Peyer's patch (tissue), 4 donors: ENCODE results near the gene DNAH8. TPM values are rescaled to one million over a fixed set of nuclear protein-coding genes. Genes with fewer than 3 reads are reported as not detected.

ENCODE experiments used
- DNase-seq, 3 donors: peaks; one replicate each; pipeline ENCODE4 v3.0.0-alpha.2; 2017 to 2019
- H3K27ac ChIP-seq, 4 donors: fragments of 200-600 bp; sonication (generic); one replicate each; pipeline ENCODE4 v1.5.1; 2016 to 2019
- H3K27me3 ChIP-seq, 2 donors: fragments of 200-600 bp; sonication (generic); one replicate each; pipeline ENCODE4 v1.5.1; 2019
- H3K36me3 ChIP-seq, 3 donors: fragments of 200-600 bp; sonication (generic); one replicate each; pipeline ENCODE4 v1.5.1; 2016 to 2019
- H3K4me1 ChIP-seq, 4 donors: fragments of 200-600 bp; sonication (generic); one replicate each; pipeline ENCODE4 v1.5.1; 2016 to 2019
- H3K4me3 ChIP-seq, 4 donors: fragments of 200-600 bp; sonication (generic); 1 replicate in 3 of 4; 2 replicates in 1 of 4; pipeline ENCODE4 v1.5.1; 2016 to 2019; ENCODE audit warnings: mild to moderate bottlenecking in 1 of 4
- H3K9me3 ChIP-seq, 4 donors: fragments of 200-600 bp; sonication (generic); one replicate each; pipeline ENCODE4 v1.5.1; 2016 to 2019; ENCODE audit warnings: mild to moderate bottlenecking in 1 of 4
- POLR2A ChIP-seq, 2 donors: fragments of 450-650 bp; IDR thresholded peaks; one replicate each; pipeline ENCODE4 v1.5.1; 2017; ENCODE audit warnings: antibody characterized with exemption in 2 of 2, mild to moderate bottlenecking in 2 of 2, moderate library complexity in 2 of 2
- total RNA-seq, 4 donors: library from RNA; depleted of rRNA; stranded (reverse); fragments of >200 nt; gene quantifications; one replicate each; pipeline ENCODE4 v1.1.0, GENCODE V29; 2016
- TF ChIP-seq, protein P1 (sequence below), 6 experiments: fragments of 450-650 bp in 4 of 6; fragments of 200-600 bp in 2 of 6; sonication (generic) in 1 of 6; IDR thresholded peaks; one replicate each; pipeline ENCODE4 v1.5.1; 2017 to 2019; ENCODE audit warnings: antibody characterized with exemption in 6 of 6, mild to moderate bottlenecking in 3 of 6, moderate library complexity in 1 of 6

The DNAH8 gene
- total RNA-seq, 4 donors from 2014 or later, result 0.83 TPM; not detected in 3

DNA sequence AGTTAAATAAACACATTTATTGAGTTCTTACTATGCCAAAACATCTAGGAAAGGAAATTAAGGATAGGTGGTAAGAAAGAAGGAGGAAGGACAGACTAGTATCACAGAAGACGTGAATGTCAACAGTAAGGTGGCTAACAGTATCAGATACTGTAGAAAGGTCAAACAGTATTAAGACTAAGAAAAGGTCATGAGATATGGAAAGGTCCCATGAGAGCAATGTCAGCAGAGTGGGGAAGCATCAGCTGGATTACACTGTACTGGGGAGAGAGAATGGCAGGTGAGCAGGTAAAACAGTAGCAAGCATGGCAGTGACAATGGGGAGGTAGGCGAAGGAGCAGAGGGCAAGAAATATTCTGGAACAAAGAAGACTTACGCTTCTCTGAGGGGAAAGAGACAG is 30.2 kb upstream of the DNAH8 start:
- no peak for DNase-seq
- Histone ChIP-seq H3K9me3 (no peaks in the 10 kb centered on the region), H3K4me3 (no peak overlapping the region), H3K4me1 (peaks cover 0 to 5% (median 0%) of the 10 kb centered on the region in 4 donors), H3K36me3 (peaks cover 0 to 43% (median 0%) of the 10 kb centered on the region in 3 donors), H3K27me3 (no peaks in the 10 kb centered on the region), H3K27ac (no peak overlapping the region)
- TF ChIP-seq, protein P1, sequence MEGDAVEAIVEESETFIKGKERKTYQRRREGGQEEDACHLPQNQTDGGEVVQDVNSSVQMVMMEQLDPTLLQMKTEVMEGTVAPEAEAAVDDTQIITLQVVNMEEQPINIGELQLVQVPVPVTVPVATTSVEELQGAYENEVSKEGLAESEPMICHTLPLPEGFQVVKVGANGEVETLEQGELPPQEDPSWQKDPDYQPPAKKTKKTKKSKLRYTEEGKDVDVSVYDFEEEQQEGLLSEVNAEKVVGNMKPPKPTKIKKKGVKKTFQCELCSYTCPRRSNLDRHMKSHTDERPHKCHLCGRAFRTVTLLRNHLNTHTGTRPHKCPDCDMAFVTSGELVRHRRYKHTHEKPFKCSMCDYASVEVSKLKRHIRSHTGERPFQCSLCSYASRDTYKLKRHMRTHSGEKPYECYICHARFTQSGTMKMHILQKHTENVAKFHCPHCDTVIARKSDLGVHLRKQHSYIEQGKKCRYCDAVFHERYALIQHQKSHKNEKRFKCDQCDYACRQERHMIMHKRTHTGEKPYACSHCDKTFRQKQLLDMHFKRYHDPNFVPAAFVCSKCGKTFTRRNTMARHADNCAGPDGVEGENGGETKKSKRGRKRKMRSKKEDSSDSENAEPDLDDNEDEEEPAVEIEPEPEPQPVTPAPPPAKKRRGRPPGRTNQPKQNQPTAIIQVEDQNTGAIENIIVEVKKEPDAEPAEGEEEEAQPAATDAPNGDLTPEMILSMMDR (IDR thresholded peaks at IDR 0.05), result no peak
- TF ChIP-seq POLR2A (IDR thresholded peaks at IDR 0.05), result no peak

DNA sequence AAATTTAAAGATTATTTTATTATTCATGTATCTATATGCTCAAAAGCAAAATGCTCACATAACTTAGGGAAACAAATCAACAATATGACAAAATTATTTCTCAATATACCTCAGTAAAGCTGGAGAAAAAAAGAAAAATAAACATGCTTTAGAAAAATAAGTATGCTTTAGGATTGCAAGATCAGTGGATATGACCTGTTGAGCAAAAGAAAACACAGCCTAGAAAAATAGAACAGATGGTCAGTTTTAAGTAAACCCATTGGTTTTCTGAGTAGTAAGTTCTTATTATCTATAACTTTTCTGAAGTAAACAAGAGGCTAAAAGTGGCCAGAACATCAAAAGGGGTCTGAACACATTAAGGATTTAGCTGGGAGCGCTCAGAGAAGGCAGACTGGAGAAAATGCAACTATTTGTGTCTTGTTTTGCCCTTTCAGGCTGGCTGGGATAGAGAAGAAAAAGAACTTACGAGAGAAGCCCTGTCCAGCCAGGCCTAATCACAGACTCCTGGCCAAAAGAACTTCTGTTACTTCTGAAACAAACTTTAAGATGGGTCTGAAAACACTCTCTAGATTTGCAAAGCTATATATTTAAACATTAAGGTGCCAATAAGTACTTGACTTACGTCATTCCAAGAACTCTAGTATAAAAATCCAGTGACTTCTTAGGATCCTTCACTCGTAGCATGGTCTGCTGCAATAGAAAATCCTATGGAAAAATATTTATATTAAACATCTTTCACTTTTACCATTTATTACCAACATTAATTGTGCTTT is 28.7 kb upstream of the DNAH8 start:
- H3K27me3 ChIP-seq, result no peaks in the 10 kb centered on the region
- TF ChIP-seq POLR2A (IDR thresholded peaks at IDR 0.05), result no peak
- TF ChIP-seq, protein P1 (IDR thresholded peaks at IDR 0.05), result no peak
- H3K4me3 ChIP-seq, result no peak overlapping the region
- no peaks in the 10 kb centered on the region for H3K9me3 ChIP-seq
- no peak for DNase-seq
- H3K4me1 ChIP-seq, result peaks cover 0 to 5% (median 0%) of the 10 kb centered on the region in 4 donors
- H3K36me3 ChIP-seq, result peaks cover 0 to 29% (median 0%) of the 10 kb centered on the region in 3 donors
- H3K27ac ChIP-seq, result no peak overlapping the region

DNA sequence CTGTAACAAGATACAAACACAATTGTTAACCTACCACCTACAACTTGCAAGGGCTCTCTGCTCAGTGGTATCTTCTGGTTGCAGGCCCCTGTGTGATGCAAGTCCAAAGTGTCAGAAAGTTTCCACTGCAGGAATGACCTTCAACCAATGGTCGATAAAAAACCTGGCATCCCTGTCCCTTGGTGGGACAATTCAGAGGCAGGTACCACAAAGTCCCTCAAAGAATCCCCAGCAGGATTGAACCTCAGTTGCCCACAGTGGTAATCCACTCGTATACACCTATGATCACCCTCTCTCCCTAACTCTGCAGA is 28.1 kb upstream of the DNAH8 start:
- no peak for DNase-seq
- Histone ChIP-seq H3K9me3 (no peaks in the 10 kb centered on the region), H3K27ac (no peak overlapping the region), H3K4me3 (no peak overlapping the region), H3K4me1 (peaks cover 0 to 5% (median 0%) of the 10 kb centered on the region in 4 donors), H3K36me3 (peaks cover 0 to 24% (median 0%) of the 10 kb centered on the region in 3 donors), H3K27me3 (no peaks in the 10 kb centered on the region)
- TF ChIP-seq, protein P1 (IDR thresholded peaks at IDR 0.05), result no peak
- TF ChIP-seq POLR2A (IDR thresholded peaks at IDR 0.05), result no peak

DNA sequence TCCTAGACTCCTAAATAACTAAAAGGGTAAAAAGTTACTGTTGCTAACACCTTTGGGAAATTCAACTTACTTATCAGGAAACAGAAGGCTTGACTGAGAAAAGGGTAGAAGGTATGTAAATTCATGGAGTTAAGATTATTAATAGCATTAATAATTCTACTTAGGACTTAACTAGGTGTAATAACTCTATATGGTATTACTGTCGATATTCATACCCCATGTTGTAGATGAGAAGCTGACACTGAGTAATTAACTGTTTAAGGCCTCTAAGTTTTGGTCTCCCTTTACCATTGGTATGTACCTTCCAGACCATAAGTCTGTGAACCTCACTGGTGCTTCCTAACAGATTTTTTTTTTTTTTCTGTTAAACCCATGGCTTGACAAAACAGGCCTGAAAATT is 27.6 kb upstream of the DNAH8 start:
- no peak overlapping the region for H3K27ac ChIP-seq
- H3K4me1 ChIP-seq, result peaks cover 0 to 5% (median 0%) of the 10 kb centered on the region in 4 donors
- peaks cover 0 to 19% (median 0%) of the 10 kb centered on the region in 3 donors for H3K36me3 ChIP-seq
- H3K9me3 ChIP-seq, result no peaks in the 10 kb centered on the region
- no peaks in the 10 kb centered on the region for H3K27me3 ChIP-seq
- DNase-seq, result no peak
- H3K4me3 ChIP-seq, result no peak overlapping the region
- TF ChIP-seq, protein P1 (IDR thresholded peaks at IDR 0.05), result no peak
- TF ChIP-seq POLR2A (IDR thresholded peaks at IDR 0.05), result no peak

DNA sequence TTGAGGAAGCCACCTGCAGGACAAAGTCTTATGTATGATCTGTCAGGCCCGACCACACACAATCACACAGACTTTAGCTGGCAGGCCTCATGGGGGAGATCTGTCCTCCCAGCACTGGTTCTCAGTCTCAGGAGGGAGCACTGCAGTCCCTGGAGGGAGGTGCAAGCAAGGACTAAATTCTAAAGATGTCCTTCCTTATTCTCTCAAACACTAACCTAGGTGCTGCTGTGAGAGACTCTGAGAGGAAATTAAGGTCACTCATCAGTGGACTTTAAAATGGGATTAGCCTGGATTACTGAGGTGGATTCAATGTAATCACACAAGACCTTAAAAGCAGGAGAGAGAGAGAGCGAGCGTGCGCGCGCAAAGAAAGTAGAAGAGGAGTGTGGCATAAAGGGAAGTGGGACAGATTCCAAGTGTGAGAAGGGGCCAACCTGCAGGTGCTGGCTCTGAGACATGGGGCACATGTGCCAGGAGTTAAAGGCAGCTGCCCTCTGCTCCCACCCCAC is 26.5 kb upstream of the DNAH8 start:
- H3K27ac ChIP-seq, result peak overlapping the region in 2 of 4 donors; percentile 12 to 18
- no peak for TF ChIP-seq POLR2A (IDR thresholded peaks at IDR 0.05)
- TF ChIP-seq, protein P1 (IDR thresholded peaks at IDR 0.05), result no peak
- no peaks in the 10 kb centered on the region for H3K27me3 ChIP-seq
- no peaks in the 10 kb centered on the region for H3K9me3 ChIP-seq
- no peak overlapping the region for H3K4me3 ChIP-seq
- peaks cover 0 to 8% (median 0%) of the 10 kb centered on the region in 3 donors for H3K36me3 ChIP-seq
- peak in 2 of 3 donors; percentile 47 to 65 for DNase-seq
- H3K4me1 ChIP-seq, result peaks cover 0 to 5% (median 0%) of the 10 kb centered on the region in 4 donors
